PC-3 (cell line): ENCODE results near the gene STAG3.

Experiments
- EZH2 ChIP-seq: fragments of 300-600 bp; sonication (generic); IDR thresholded peaks from one replicate; pipeline ENCODE4 v1.6.1; 2017; ENCODE audit warnings: antibody characterized with exemption, mild to moderate bottlenecking, low read length; ENCODE audit not compliant: unreplicated experiment
- TF ChIP-seq, protein P1 (sequence below): fragments of 300-600 bp; sonication (generic); conservative IDR thresholded peaks from 2 replicates; pipeline ENCODE4 v1.5.1; 2017; ENCODE audit warnings: antibody characterized with exemption, low read depth, mild to moderate bottlenecking, low read length

DNA sequence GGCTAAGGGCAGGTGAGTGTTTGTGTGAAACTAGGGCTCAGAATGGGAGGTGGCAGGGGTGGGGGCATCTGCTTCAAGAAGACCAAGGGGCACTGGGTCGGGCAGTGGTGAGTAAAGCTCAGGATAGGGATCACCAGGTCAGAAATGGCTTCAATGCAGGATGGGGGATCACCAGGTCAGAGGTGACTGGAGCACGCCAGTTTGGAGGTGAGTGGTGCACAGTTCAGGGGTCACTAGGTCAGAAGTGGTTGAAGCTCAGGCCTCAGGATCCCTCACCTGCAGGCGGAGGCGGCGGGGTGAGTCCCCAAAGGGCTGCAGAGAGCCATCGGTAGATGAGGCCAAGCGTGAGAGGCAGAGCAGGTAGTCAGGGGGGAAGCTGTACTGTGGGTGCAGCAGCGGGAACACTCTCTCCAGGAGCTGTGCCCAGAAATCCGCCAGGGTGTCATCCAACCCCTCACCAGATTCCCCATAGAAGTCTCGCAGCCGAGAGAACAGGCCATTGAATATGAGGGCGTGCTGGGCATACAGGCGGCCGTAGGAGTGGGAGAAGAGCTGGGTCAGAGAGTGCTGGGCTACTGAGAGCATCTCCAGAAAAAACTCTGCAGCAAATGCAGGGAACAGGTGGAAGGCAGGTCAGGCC lies 2.3 kb upstream of the STAG3 start:
- TF ChIP-seq, protein P1, sequence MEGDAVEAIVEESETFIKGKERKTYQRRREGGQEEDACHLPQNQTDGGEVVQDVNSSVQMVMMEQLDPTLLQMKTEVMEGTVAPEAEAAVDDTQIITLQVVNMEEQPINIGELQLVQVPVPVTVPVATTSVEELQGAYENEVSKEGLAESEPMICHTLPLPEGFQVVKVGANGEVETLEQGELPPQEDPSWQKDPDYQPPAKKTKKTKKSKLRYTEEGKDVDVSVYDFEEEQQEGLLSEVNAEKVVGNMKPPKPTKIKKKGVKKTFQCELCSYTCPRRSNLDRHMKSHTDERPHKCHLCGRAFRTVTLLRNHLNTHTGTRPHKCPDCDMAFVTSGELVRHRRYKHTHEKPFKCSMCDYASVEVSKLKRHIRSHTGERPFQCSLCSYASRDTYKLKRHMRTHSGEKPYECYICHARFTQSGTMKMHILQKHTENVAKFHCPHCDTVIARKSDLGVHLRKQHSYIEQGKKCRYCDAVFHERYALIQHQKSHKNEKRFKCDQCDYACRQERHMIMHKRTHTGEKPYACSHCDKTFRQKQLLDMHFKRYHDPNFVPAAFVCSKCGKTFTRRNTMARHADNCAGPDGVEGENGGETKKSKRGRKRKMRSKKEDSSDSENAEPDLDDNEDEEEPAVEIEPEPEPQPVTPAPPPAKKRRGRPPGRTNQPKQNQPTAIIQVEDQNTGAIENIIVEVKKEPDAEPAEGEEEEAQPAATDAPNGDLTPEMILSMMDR, result no peak
- TF ChIP-seq EZH2, result no peak
